ENCODE results near the gene ARHGEF28.

DNA sequence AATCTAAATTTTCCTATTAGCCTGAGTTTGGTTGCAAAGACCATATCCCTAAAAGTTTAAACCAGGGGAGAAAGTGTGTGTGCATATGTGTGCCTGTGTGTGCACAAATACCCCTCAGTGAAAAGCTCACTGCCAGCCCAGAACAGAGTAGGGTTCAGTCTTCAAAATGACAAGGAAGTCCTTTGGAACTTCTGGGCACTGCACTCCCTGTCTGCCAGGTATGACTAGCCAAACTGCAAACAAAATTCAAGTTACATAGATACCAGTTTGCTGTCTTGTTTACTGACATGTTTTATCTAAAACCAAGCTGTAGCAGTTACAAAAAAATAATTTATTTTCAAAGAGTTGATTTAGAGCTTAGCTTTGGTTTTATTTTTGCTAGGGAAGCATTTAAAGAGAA is 100.1 kb downstream of the ARHGEF28 start:
- TF ChIP-seq, protein P1, sequence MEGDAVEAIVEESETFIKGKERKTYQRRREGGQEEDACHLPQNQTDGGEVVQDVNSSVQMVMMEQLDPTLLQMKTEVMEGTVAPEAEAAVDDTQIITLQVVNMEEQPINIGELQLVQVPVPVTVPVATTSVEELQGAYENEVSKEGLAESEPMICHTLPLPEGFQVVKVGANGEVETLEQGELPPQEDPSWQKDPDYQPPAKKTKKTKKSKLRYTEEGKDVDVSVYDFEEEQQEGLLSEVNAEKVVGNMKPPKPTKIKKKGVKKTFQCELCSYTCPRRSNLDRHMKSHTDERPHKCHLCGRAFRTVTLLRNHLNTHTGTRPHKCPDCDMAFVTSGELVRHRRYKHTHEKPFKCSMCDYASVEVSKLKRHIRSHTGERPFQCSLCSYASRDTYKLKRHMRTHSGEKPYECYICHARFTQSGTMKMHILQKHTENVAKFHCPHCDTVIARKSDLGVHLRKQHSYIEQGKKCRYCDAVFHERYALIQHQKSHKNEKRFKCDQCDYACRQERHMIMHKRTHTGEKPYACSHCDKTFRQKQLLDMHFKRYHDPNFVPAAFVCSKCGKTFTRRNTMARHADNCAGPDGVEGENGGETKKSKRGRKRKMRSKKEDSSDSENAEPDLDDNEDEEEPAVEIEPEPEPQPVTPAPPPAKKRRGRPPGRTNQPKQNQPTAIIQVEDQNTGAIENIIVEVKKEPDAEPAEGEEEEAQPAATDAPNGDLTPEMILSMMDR (IDR thresholded peaks at IDR 0.05; ENCODE audit: borderline replicate concordance, extremely low read depth, low read length, poor library complexity, severe bottlenecking): no peak
- TF ChIP-seq EZH2 (IDR thresholded peaks at IDR 0.05; ENCODE audit: borderline replicate concordance, low read depth, low read length, severe bottlenecking): no peak

Measured in DND-41 (cell line).